ENCODE results near the gene CHMP5.

Gene CHMP5

GRCh38 chr9:33244137-33244784, 20.6 kb upstream of the CHMP5 start:
- no peak for DNase-seq

GRCh38 chr9:33245341-33245740, 19.5 kb upstream of the CHMP5 start:
- DNase-seq: no peak

- no peak for DNase-seq
Measured at GRCh38 chr9:33246269-33246860, 18.5 kb upstream of the CHMP5 start.

GRCh38 chr9:33248606-33249005, 16.2 kb upstream of the CHMP5 start:
- no peak for DNase-seq

- no peak for DNase-seq
Measured at GRCh38 chr9:33249087-33249658, 15.7 kb upstream of the CHMP5 start.

- no peak for DNase-seq
Measured at GRCh38 chr9:33249983-33250382, 14.9 kb upstream of the CHMP5 start.

- no peak for DNase-seq
Measured at GRCh38 chr9:33250458-33250995, 14.3 kb upstream of the CHMP5 start.

GRCh38 chr9:33254211-33254610, 10.6 kb upstream of the CHMP5 start:
- no peak for DNase-seq

GRCh38 chr9:33255014-33255413, 9.8 kb upstream of the CHMP5 start:
- DNase-seq: no peak

GRCh38 chr9:33255471-33255870, 9.4 kb upstream of the CHMP5 start:
- no peak for DNase-seq

- DNase-seq: no peak
Measured at GRCh38 chr9:33256236-33256635, 8.6 kb upstream of the CHMP5 start.

- no peak for DNase-seq
Measured at GRCh38 chr9:33257276-33257675, 7.6 kb upstream of the CHMP5 start.

GRCh38 chr9:33260372-33260771, 4.5 kb upstream of the CHMP5 start:
- DNase-seq: no peak

- no peak for DNase-seq
Measured at GRCh38 chr9:33263131-33264002, 1.5 kb upstream of the CHMP5 start.

GRCh38 chr9:33264003-33264472, 811 bp upstream of the CHMP5 start:
- DNase-seq: no peak

- DNase-seq: no peak
Measured at GRCh38 chr9:33265211-33265865, 489 bp downstream of the CHMP5 start.

- DNase-seq: no peak
Measured at GRCh38 chr9:33267151-33267767, 2.4 kb downstream of the CHMP5 start.

GRCh38 chr9:33270146-33270545, 5.3 kb downstream of the CHMP5 start:
- DNase-seq: no peak

- no peak for DNase-seq
Measured at GRCh38 chr9:33272061-33272460, 7.2 kb downstream of the CHMP5 start.

GRCh38 chr9:33273266-33273971, 8.6 kb downstream of the CHMP5 start:
- no peak for DNase-seq

GRCh38 chr9:33273972-33274328, 9.1 kb downstream of the CHMP5 start:
- DNase-seq: no peak

- no peak for DNase-seq
Measured at GRCh38 chr9:33277484-33277883, 12.6 kb downstream of the CHMP5 start.
